ENCODE results near the gene DMGDH. TPM values are rescaled to one million over a fixed set of nuclear protein-coding genes. Genes with fewer than 3 reads are reported as not detected.

The DMGDH gene
- total RNA-seq, 1 donor from 2014 or later: not detected

DNA sequence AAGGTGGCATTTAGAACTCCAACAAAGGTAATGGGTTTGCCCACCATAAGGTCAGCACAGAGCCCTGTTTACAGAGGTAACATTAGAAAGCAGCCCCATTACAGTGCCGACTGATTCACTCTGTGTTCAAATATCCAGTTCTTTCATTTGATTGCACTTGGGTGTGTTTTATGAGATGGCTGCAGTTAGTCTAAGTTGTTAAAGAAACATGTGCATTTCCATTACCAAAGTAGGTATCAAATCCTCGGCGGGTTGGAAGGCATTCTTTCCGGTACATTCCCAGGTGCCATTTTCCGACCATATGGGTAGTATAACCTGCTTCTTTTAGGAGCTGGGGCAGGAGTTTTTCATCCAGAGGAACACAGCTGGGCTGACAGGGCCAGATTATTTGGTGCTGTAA lies 100.7 kb downstream of the DMGDH start:
- Mint-ChIP-seq H3K36me3 (ENCODE audit: low read depth) (peaks cover under 1% of the 10 kb centered on the region), H3K4me3 (no peak overlapping the region)

DNA sequence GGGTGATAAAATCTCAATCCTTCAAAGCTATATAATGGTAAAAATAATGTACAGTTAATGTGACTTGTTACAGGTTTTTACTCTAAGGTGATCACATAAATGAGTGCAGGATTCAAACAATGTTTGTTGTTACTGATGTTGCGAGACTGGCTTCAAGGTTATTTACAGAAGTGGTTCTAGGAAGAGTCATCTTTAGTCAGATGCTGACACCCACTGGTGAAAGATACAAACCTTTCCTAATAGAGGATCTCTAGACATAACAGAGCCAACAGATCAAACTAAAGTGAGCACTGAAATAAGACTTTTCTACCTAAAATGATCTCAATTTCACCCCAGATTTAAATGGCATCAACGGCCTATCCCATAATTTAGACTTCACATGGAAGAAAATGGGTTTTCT lies 104.6 kb downstream of the DMGDH start:
- Mint-ChIP-seq H3K4me1 (no peaks in the 10 kb centered on the region), H3K27ac (no peak overlapping the region), H3K36me3 (ENCODE audit: low read depth) (peaks cover 5% of the 10 kb centered on the region), H3K9me3 (no peaks in the 10 kb centered on the region), H3K4me3 (no peak overlapping the region), H3K27me3 (no peaks in the 10 kb centered on the region)
- no peak for DNase-seq
- intact Hi-C loops (cut with micrococcal nuclease): loop anchor here (2.0 to 5.0 kb wide), 2 partner anchors 64 to 78 kb away; no protein-coding TSS in a partner anchor

More for the DNA sequence above, 100.7 kb downstream of the DMGDH start:
- H3K9me3 Mint-ChIP-seq: no peaks in the 10 kb centered on the region
- H3K27me3 Mint-ChIP-seq: peaks cover 1% of the 10 kb centered on the region
- intact Hi-C loops (cut with micrococcal nuclease): no loop called here
- no peak overlapping the region for H3K27ac Mint-ChIP-seq
- DNase-seq: no peak
- no peaks in the 10 kb centered on the region for H3K4me1 Mint-ChIP-seq

DNA sequence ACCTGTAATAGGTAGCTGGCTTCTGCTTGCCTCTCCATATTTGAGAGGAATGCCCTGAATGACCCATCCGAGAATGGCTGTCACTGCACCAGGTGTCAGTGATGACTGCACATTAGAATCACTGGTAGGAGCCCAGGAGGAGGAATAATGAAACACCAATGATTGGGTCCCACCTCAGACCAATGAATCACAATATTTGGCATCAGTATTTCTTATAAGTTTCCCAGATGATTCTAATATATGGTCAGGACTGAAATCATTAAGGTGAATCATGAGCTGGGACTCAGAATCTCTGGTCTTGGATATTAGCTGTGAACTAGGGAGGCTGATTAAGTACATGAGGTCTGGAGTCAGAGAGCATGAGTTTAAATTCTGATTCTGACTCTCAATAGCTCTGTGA lies 107.7 kb downstream of the DMGDH start:
- no peak overlapping the region for H3K4me3 Mint-ChIP-seq
- no peaks in the 10 kb centered on the region for H3K27me3 Mint-ChIP-seq
- no peaks in the 10 kb centered on the region for H3K9me3 Mint-ChIP-seq
- H3K4me1 Mint-ChIP-seq: no peaks in the 10 kb centered on the region
- H3K27ac Mint-ChIP-seq: no peak overlapping the region
- intact Hi-C loops (cut with micrococcal nuclease): loop anchor here (5.0 kb wide), 1 partner anchor 74 kb away; no protein-coding TSS in a partner anchor
- peaks cover 5% of the 10 kb centered on the region for H3K36me3 Mint-ChIP-seq (ENCODE audit: low read depth)
- no peak for DNase-seq

DNA sequence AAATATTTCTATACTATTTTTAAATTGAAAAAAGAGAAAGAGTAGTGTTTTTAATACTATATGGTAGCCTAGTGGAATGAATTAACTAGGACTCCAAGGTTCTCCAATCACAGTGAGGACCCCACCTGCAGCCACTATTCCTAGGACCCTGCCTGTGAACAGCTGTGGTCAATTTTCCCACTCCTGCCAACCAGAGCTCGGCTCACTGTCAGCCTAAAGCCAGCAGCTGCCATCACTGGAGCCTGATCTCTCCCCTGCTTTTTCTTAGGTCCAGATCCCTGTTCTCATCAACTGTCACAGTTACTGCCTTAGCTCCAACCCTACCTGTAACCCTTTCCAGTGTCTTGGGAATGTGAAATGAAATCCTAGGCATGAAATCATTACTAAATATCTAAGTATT lies 109.7 kb downstream of the DMGDH start:
- DNase-seq: no peak
- no peaks in the 10 kb centered on the region for H3K4me1 Mint-ChIP-seq
- peaks cover 11% of the 10 kb centered on the region for H3K36me3 Mint-ChIP-seq (ENCODE audit: low read depth)
- H3K9me3 Mint-ChIP-seq: no peaks in the 10 kb centered on the region
- intact Hi-C loops (cut with micrococcal nuclease): loop anchor here (5.0 kb wide), 1 partner anchor 72 kb away; no protein-coding TSS in a partner anchor
- H3K27ac Mint-ChIP-seq: no peak overlapping the region
- H3K4me3 Mint-ChIP-seq: no peak overlapping the region
- no peaks in the 10 kb centered on the region for H3K27me3 Mint-ChIP-seq

DNA sequence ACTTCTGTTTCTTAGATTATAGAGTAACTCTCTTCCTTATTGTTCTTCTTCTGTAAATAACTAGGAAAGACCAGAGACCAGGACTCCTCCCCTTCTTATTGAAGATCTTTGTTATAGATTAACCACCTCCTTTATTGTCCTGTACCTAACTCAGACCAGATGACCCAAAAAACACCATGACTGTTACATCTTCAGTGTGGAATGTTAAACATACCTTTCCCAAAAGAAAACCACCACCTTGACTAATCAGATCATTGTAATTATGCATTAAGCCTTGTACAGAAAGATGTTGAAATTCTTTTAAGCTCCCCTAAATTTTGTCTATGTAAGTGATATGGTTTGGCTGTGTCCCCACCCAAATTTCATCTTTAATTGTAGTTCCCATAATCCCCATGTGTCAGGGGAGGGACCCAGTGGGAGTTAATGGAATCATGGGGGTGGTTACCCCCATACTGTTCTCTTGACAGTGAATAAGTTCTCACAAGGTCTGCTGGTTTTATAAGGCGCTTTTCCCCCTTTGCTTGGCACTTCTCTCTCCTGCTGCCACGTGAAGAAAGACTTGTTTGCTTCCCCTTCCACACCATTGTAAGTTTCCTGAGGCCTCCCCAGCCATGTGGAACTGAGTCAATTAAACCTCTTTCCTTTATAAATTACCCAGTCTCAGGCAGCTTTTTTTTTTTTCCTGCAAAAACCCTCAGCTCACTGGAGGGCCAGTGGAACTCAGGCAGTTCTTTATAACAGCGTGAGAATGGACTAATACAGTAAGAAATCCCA lies 110.6 kb downstream of the DMGDH start:
- Mint-ChIP-seq H3K27ac (no peak overlapping the region), H3K27me3 (no peaks in the 10 kb centered on the region), H3K4me1 (peaks cover 2% of the 10 kb centered on the region), H3K4me3 (no peak overlapping the region), H3K36me3 (ENCODE audit: low read depth) (peaks cover 14% of the 10 kb centered on the region), H3K9me3 (no peaks in the 10 kb centered on the region)
- DNase-seq: no peak
- intact Hi-C loops (cut with micrococcal nuclease): no loop called here

DNA sequence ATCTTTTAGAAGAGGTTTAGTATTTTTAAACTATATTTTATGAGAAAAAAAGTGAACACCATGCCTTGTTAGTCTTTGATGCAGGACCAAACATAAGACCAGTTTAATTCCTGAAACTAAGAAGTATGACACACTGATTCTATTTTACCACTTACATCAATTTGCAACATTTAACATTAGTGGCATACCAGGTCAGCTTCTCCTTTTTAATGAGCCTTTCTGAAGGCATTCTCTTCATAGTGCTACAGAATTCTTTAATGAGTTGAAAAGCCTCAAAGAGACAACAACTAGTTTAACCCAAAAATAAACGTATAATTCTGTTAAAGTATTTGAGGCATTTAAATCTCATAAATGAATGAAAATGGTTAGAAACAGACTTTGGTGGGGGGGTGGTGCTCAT lies 112.6 kb downstream of the DMGDH start:
- Mint-ChIP-seq H3K4me1 (peaks cover 12% of the 10 kb centered on the region), H3K27ac (no peak overlapping the region), H3K9me3 (no peaks in the 10 kb centered on the region), H3K4me3 (no peak overlapping the region), H3K36me3 (ENCODE audit: low read depth) (peaks cover 10% of the 10 kb centered on the region), H3K27me3 (no peaks in the 10 kb centered on the region)
- no peak for DNase-seq
- intact Hi-C loops (cut with micrococcal nuclease): no loop called here

DNA sequence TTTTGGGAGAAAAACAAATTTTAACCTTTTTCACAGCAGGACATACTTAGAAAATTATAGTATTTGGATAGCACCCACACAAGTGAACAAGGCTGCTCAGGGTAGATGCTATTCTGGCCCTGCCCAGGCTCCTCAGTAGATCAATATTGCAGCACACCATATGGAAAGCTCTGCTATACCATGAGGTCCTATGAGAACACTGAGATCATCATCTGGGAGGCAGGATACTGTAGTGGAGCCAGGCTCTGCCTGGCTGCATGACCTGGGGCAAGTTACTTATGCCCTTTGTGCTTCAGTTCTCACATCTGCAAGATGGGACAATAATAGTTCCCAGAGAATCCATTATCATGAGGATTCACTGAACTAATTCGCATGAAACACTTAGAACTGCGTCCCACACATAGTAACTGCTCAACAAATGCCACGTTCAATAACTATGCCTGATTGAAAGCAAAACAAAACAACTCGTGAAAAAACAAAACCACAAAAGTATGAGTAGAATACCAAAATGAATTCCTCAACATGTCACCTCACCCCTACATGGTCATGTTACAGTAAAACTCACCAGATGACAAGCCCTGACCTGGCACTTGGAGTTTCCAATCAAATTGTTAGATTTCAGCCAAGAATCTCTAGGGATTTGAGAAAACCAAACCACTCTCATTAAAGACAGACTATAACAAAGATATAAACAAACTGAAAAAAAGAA lies 116.2 kb downstream of the DMGDH start:
- Mint-ChIP-seq H3K27me3 (no peaks in the 10 kb centered on the region), H3K36me3 (ENCODE audit: low read depth) (peaks cover 10% of the 10 kb centered on the region), H3K27ac (no peak overlapping the region), H3K9me3 (no peaks in the 10 kb centered on the region), H3K4me1 (peaks cover 16% of the 10 kb centered on the region), H3K4me3 (no peak overlapping the region)
- DNase-seq: no peak
- intact Hi-C loops (cut with micrococcal nuclease): loop anchor here (1.0 kb wide), 1 partner anchor 32 kb away; the partner anchor contains the start of gene ARSB

Other genes with a start within 250 kb of the DMGDH start
- 11.5 and 12.4 TPM in 2 replicates for gene ARSB, start 84.4 kb downstream of the DMGDH start, total RNA-seq
- not detected in 2 replicates for gene BHMT2, start 93 bp upstream of the DMGDH start, total RNA-seq
- not detected in 2 replicates for gene BHMT, start 42.1 kb upstream of the DMGDH start, total RNA-seq
- 4.5 and 5.6 TPM in 2 replicates for gene JMY, start 166.5 kb upstream of the DMGDH start, total RNA-seq